Skeletal muscle tissue (tissue), 4 donors: ENCODE measurements around the gene SPTLC1. TPM values are rescaled to one million over a fixed set of nuclear protein-coding genes. Genes with fewer than 3 reads are reported as not detected.
"Not testable (repeated sequence)": the region's sequence is repeated elsewhere in the genome, so short reads cannot be mapped to it uniquely, and the experiment has no call there.

ENCODE experiments used
- H3K27ac ChIP-seq: one replicate; pipeline ENCODE4 v1.7.0; 2013; ENCODE audit warnings: mild to moderate bottlenecking, low read depth, low read length, inconsistent platforms
- H3K27me3 ChIP-seq, 3 donors: one replicate each; pipeline ENCODE4 v1.7.0; 2013; ENCODE audit warnings: low read length in 3 of 3; ENCODE audit not compliant: control insufficient read depth in 3 of 3, insufficient read depth in 3 of 3
- H3K36me3 ChIP-seq, 3 donors: one replicate each; pipeline ENCODE4 v1.7.0; 2013; ENCODE audit warnings: low read length in 3 of 3; ENCODE audit not compliant: control insufficient read depth in 3 of 3, insufficient read depth in 3 of 3
- H3K4me1 ChIP-seq, 3 donors: one replicate each; pipeline ENCODE4 v1.7.0; 2013; ENCODE audit warnings: low read length in 3 of 3, mild to moderate bottlenecking in 3 of 3; ENCODE audit not compliant: control insufficient read depth in 3 of 3, insufficient read depth in 3 of 3
- H3K4me3 ChIP-seq, 3 donors: one replicate each; pipeline ENCODE4 v1.7.0; 2013; ENCODE audit warnings: low read length in 3 of 3
- H3K9ac ChIP-seq, 3 donors: one replicate each; pipeline ENCODE4 v1.7.0; 2013; ENCODE audit warnings: low read length in 3 of 3, mild to moderate bottlenecking in 3 of 3, moderate library complexity in 2 of 3, low read depth in 1 of 3
- H3K9me3 ChIP-seq, 3 donors: one replicate each; pipeline ENCODE4 v1.7.0; 2013; ENCODE audit warnings: low read length in 3 of 3; ENCODE audit not compliant: control insufficient read depth in 3 of 3
- total RNA-seq: library from RNA; depleted of rRNA; stranded (reverse); fragments of >200 nt; gene quantifications from one replicate; pipeline ENCODE4 v1.2.3, GENCODE V29; 2014
- donor health status: Osteomylitis.

Gene SPTLC1
- total RNA-seq, 1 donor from 2014 or later: 73.1 TPM

DNA sequence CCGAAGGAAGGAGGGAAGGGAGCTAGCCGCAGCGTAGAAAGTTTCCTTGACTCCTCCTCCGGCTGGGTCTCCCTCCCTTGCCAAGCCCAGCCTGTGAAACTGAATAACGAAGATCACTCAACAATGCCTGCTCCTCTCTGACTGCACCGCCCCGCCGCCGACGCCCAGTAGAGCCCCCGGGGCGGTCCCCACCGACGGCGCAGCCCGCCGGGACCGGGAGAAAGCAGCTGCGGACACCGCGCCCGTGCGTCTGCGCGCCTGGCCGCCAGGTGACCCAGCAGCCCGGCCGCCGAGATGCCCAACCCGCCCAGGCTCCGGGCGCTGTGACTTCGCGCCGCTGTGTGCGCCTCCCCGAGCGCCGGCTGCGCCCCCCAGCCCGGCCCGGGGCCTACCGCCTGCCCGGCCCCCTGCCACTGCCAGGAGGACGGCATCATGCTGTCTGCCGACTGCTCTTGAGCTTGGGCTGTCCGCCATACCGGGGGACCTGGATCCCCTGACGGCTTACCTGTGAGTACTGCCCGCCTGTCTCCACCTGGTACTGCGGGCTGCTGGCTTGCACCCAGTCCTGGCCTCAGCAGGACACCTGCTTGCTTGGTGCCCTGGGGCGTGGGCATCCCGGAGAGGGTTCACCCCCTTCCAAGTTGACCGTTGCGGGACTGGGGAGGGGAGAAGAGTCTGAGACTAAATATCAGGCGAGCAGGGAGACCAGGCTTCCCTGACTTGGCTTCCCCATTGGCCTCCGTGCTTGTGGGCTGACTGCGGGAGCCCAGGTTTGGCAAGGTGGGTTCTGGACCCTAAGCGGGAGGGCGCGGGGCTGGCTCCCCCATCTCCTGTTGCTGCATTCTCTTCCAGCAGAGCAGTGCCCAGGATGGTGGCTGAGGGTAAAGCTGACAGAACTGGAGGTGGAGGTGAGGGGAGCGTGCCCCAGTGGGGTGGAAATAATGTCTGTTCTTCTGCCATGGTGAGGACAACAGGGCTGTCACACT lies 26.2 kb upstream of the SPTLC1 start:
- H3K36me3 ChIP-seq: no peaks in the 10 kb centered on the region
- no peak overlapping the region for H3K9ac ChIP-seq
- H3K9me3 ChIP-seq: no peaks in the 10 kb centered on the region
- H3K4me1 ChIP-seq: peaks cover 5 to 11% (median 6%) of the 10 kb centered on the region in 3 donors
- peak overlapping the region; percentile 14 to 58 (median 35) for H3K4me3 ChIP-seq
- H3K27me3 ChIP-seq: peaks cover 11 to 19% (median 14%) of the 10 kb centered on the region in 3 donors
- no peak overlapping the region for H3K27ac ChIP-seq

DNA sequence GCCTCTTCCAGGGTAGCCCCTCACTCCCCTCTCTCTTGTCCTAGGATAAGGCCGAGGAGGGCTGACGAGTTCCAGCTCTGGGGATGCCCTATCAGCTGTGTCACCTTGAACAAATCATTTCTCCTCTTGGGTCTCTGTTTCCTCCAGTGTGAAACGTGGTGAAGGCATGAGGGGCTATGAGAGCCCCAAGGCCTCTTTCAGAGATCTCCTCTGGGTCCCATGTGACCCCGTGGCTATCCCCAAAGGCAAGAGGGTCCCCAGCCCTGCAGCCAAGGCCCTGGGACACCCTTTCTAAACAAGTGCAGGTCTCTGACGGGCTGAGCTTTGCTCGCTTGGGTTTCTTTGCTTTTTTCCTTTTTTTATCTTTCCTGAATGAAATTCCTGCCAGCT lies 25.5 kb upstream of the SPTLC1 start:
- peak overlapping the region in 1 of 3 donors; percentile 16 for H3K9ac ChIP-seq
- no peak overlapping the region for H3K27ac ChIP-seq
- H3K36me3 ChIP-seq: no peaks in the 10 kb centered on the region
- H3K4me1 ChIP-seq: peaks cover 5 to 11% (median 6%) of the 10 kb centered on the region in 3 donors
- H3K4me3 ChIP-seq: peak overlapping the region; percentile 35 to 58 (median 38)
- peaks cover 11 to 19% (median 14%) of the 10 kb centered on the region in 3 donors for H3K27me3 ChIP-seq
- H3K9me3 ChIP-seq: no peaks in the 10 kb centered on the region

GRCh38 chr9:92140074-92140753 lies 25.0 kb upstream of the SPTLC1 start:
- H3K27ac ChIP-seq: no peak overlapping the region
- H3K4me1 ChIP-seq: peaks cover 5 to 11% (median 6%) of the 10 kb centered on the region in 3 donors
- no peaks in the 10 kb centered on the region for H3K36me3 ChIP-seq
- H3K27me3 ChIP-seq: peaks cover 11 to 19% (median 19%) of the 10 kb centered on the region in 3 donors
- peak overlapping the region; percentile 35 to 58 (median 38) for H3K4me3 ChIP-seq
- H3K9ac ChIP-seq: peak overlapping the region in 1 of 3 donors; percentile 16
- H3K9me3 ChIP-seq: no peaks in the 10 kb centered on the region

GRCh38 chr9:92138960-92139540 lies 23.8 kb upstream of the SPTLC1 start:
- not testable (repeated sequence) for H3K9ac ChIP-seq

DNA sequence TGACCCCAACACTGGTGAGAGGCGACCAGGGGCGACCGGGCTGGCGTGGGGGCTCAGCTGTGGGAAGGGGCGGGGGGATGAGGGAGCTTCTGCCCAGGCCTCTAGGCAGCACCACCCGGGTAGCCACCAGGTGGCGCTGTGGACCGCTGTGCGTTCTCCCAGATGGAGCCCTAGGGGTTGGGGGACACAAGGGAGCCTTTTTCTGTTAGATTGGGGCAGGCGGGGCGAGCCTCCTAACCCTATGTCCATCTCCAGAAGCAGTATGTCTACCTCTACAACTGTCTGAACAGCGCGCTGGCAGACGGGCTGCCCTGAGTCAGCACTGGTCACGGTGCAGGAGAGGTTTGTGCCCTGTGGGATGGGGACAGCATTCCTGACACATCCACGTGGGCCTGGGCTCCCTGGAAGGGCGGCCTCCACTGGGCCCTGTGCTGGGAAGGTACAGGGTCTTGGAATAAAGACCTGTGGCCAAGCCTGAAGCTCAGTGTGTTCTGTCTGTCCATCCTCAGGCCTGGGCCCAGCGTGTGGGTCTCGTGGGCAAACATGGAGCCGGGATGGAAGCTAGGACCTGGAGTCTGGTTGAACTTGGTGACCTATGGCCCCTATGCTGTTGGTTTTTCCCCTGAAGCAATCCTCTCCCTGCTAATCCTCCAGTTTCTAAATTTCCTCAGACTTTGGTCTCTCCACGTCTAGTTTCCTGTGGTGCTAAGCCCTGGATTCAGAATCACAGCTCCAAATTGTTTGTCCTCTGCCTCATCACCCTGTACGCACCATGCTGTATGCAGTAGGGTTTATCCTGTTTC lies 23.1 kb upstream of the SPTLC1 start:
- no peak overlapping the region for H3K27ac ChIP-seq
- H3K36me3 ChIP-seq: no peaks in the 10 kb centered on the region
- H3K4me1 ChIP-seq: peaks cover 6 to 16% (median 10%) of the 10 kb centered on the region in 3 donors
- H3K4me3 ChIP-seq: no peak overlapping the region
- H3K9ac ChIP-seq: no peak overlapping the region
- peaks cover 13 to 19% (median 19%) of the 10 kb centered on the region in 3 donors for H3K27me3 ChIP-seq
- H3K9me3 ChIP-seq: no peaks in the 10 kb centered on the region

More at GRCh38 chr9:92138960-92139540, 23.8 kb upstream of the SPTLC1 start:
- Histone ChIP-seq H3K27me3 (peaks cover 11 to 19% (median 19%) of the 10 kb centered on the region in 3 donors), H3K4me1 (peaks cover 6 to 13% (median 9%) of the 10 kb centered on the region in 3 donors)
- H3K36me3 ChIP-seq, H3K9me3 ChIP-seq, H3K27ac ChIP-seq, H3K4me3 ChIP-seq: not testable (repeated sequence)

DNA sequence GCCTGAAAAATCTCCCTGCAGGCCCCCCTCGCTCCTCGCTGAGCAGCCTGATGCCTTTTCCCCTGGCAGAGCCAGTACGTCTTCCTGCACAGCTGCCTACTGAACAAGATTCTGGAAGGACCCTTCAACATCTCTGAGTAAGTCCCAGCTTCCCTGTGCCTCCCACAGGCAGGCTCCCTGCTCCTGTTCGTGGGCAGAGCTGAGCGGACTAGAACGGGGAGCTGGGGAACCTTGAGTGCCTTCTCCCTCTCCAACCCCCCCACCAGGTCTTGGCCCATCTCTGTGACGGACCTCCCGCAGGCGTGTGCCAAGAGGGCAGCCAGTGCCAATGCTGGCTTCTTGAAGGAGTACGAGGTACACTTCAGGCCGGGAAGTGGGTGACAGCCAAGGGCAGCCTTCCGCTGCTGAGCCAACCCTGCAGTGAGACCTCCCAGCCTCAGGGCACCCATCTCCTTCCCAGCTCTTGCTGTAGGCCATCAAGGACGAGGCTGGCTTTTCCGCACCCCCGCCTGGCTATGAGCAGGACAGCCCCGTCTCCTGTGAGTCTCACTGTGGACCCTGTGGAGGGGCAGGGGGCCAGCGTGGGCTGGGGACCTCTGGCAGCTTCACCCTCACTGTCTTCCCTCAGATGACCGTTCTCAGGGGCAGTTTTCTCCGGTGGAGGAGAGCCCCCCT lies 21.1 kb upstream of the SPTLC1 start:
- Histone ChIP-seq H3K9ac (no peak overlapping the region), H3K4me3 (no peak overlapping the region), H3K36me3 (no peaks in the 10 kb centered on the region), H3K4me1 (peaks cover 6 to 16% (median 10%) of the 10 kb centered on the region in 3 donors), H3K9me3 (no peaks in the 10 kb centered on the region), H3K27me3 (peaks cover 13 to 18% (median 13%) of the 10 kb centered on the region in 3 donors), H3K27ac (no peak overlapping the region)

- Histone ChIP-seq H3K4me3 (no peak overlapping the region), H3K27ac (no peak overlapping the region), H3K9ac (no peak overlapping the region), H3K4me1 (peaks cover 3 to 11% (median 8%) of the 10 kb centered on the region in 3 donors), H3K36me3 (no peaks in the 10 kb centered on the region), H3K27me3 (peaks cover 6 to 11% (median 10%) of the 10 kb centered on the region in 3 donors), H3K9me3 (no peaks in the 10 kb centered on the region)
These were observed 20.4 kb upstream of the SPTLC1 start for GRCh38 chr9:92135576-92135975.

- no peaks in the 10 kb centered on the region for H3K36me3 ChIP-seq
- H3K27ac ChIP-seq: no peak overlapping the region
- H3K9ac ChIP-seq: no peak overlapping the region
- peaks cover 2 to 7% (median 4%) of the 10 kb centered on the region in 3 donors for H3K27me3 ChIP-seq
- no peaks in the 10 kb centered on the region for H3K9me3 ChIP-seq
- peaks cover 0 to 6% (median 5%) of the 10 kb centered on the region in 3 donors for H3K4me1 ChIP-seq
- peak overlapping the region in 2 of 3 donors; percentile 22 to 30 for H3K4me3 ChIP-seq
These were observed 18.9 kb upstream of the SPTLC1 start for GRCh38 chr9:92133949-92134604.
